HUES48 (cell line): ENCODE data around the gene ADGRF5.
"Not testable (repeated sequence)": the region's sequence is repeated elsewhere in the genome, so short reads cannot be mapped to it uniquely, and the experiment has no call there.

Experiments
- H3K27ac ChIP-seq: one replicate; pipeline ENCODE4 v1.7.0; 2013; ENCODE audit warnings: low read depth, low read length, inconsistent platforms
- H3K27me3 ChIP-seq: 2 replicates; pipeline ENCODE4 v1.6.1; 2013; ENCODE audit warnings: mild to moderate bottlenecking, low read length; ENCODE audit not compliant: control insufficient read depth, insufficient read depth
- H3K36me3 ChIP-seq: 2 replicates; pipeline ENCODE4 v1.6.1; 2013; ENCODE audit warnings: low read length; ENCODE audit not compliant: control insufficient read depth, insufficient read depth
- H3K4me1 ChIP-seq: 2 replicates; pipeline ENCODE4 v1.6.1; 2013; ENCODE audit warnings: mild to moderate bottlenecking, low read length; ENCODE audit not compliant: control insufficient read depth, insufficient read depth
- H3K4me3 ChIP-seq: 2 replicates; pipeline ENCODE4 v1.5.1; 2013; ENCODE audit warnings: mild to moderate bottlenecking, low read depth, low read length
- H3K9ac ChIP-seq: 2 replicates; pipeline ENCODE4 v1.6.1; 2013; ENCODE audit warnings: mild to moderate bottlenecking, low read depth, low read length, moderate library complexity
- H3K9me3 ChIP-seq: 2 replicates; pipeline ENCODE4 v1.6.1; 2013; ENCODE audit warnings: low read length; ENCODE audit not compliant: control insufficient read depth, insufficient read depth

Gene ADGRF5

GRCh38 chr6:46855966-46856365 is 65.8 kb downstream of the ADGRF5 start:
- H3K4me3 ChIP-seq, H3K9me3 ChIP-seq, H3K27me3 ChIP-seq, H3K9ac ChIP-seq, H3K36me3 ChIP-seq, H3K4me1 ChIP-seq, H3K27ac ChIP-seq: not testable (repeated sequence)

DNA sequence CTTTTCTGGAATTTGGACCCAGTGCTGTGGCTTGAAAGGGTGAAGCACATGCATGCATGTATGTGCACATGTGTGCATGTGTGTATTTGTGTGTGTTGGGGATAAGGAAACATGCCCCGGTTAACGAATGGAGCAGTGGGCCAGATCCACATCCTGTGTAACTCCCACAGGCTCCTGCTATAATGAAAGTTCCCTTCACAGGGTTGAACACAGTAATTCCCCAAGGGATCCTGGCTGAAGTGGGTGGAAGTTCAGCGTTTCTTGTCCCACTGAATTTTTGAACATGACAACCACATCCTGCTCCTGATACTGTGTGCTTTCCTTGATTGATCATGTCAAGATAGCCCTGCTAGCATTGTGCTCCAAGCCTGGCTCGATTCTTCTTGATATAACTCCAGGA is 70.2 kb downstream of the ADGRF5 start:
- not testable (repeated sequence) for H3K27ac ChIP-seq, H3K9me3 ChIP-seq, H3K9ac ChIP-seq, H3K4me1 ChIP-seq, H3K36me3 ChIP-seq, H3K4me3 ChIP-seq, H3K27me3 ChIP-seq

DNA sequence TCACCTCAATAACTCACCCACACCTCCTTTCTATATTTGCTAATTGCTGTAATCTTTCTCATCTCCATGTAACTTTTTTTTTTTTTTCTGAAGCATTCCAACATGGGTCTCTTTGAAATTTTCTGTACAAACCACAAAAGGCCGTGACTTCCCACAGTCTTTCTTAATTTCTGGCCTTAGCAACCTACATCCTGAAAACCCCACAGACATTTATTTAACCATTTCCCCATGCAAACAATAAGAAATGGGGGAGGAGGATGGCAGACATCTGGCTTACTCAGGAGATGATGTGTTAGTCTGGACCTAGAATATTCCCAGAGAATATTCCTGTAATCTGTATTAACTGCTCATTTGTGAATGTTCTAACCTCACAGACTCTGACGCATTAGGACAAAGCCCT is 70.9 kb downstream of the ADGRF5 start:
- H3K9ac ChIP-seq, result no peak overlapping the region
- peaks cover 9% of the 10 kb centered on the region; the same call in 1 of the 2 replicates for H3K27me3 ChIP-seq
- H3K9me3 ChIP-seq, result no peaks in the 10 kb centered on the region
- H3K27ac ChIP-seq, result no peak overlapping the region
- no peak overlapping the region for H3K4me3 ChIP-seq
- H3K36me3 ChIP-seq, result no peaks in the 10 kb centered on the region
- H3K4me1 ChIP-seq, result peaks cover 3% of the 10 kb centered on the region

DNA sequence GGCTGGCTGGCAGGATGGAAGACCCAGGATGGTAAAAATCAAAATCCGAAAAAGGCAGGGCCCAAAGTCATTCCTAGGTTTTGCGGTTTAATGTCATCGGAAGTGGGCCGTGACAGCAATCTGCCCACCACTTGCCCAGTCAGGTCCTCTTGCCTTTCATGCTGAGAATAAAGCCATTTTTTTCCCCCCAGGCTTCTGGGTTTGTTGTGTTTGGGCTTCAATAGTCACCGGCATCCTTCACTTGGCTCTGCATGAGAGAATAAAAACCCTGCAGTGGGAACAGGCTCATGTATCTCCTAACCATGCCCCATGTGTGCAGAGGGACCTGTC is 72.4 kb downstream of the ADGRF5 start:
- Histone ChIP-seq H3K36me3 (no peaks in the 10 kb centered on the region), H3K9me3 (no peaks in the 10 kb centered on the region), H3K27ac (no peak overlapping the region), H3K4me1 (peaks cover 3% of the 10 kb centered on the region), H3K9ac (no peak overlapping the region), H3K4me3 (no peak overlapping the region), H3K27me3 (peaks cover 9% of the 10 kb centered on the region; the same call in 1 of the 2 replicates)

DNA sequence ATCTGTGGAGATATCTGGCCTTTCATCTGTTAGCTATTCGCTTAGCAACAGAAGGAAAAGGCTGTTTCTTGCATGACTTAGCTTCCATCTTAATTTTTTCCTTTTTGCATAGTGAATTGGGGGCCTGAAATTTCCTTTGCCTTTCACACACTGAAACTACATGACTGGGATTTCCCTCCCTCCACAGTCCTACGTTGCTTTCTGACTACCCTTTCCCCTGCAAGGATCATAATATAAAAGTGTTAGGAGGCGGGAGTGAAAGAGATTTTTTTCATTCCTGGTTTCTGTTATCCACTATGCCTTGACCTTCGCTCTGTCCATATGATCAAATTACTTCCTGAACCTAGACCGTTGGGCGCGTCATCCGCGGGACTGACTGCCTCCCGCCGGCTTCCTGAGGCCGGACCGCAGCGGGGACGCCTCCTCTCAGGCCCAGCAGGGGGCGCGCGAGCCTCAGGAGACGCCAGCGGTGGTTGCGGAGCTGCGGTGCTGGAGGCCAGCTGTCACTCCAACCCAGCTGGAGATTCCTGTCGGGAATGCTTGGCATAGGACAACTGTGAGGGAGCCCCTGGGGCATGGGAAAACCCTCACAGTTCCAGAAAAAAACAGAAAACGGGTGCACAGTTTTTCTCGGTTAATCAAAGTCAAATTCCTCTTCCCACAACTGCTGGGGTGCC is 72.9 kb downstream of the ADGRF5 start:
- Histone ChIP-seq H3K36me3 (no peaks in the 10 kb centered on the region), H3K9ac (0 out of 2 replicates have a peak overlapping the region, but pooled peaks have one; percentile 9), H3K9me3 (no peaks in the 10 kb centered on the region), H3K27ac (no peak overlapping the region), H3K4me3 (peak overlapping the region; percentile 53), H3K4me1 (peaks cover 3% of the 10 kb centered on the region), H3K27me3 (peaks cover 9% of the 10 kb centered on the region; the same call in 1 of the 2 replicates)

DNA sequence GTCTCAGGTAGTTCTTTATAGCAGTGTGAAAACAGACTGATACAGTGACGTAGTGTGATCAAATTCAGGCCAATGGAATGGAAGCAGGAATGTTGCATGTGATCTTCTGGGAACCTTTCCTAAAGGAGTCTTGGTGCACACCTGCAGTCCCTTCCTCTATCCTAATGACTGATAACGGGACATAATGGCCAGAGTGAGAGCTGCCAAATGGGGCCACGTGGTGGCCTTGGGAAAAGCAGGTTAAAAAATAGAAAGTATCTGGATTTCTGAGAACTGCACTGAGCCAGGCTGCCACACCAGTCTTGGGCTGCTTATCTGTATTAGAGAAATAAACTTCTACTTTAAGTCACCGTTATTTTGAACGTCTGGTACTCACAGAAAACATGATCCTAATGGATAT is 76.6 kb downstream of the ADGRF5 start:
- H3K27me3 ChIP-seq, result peaks cover 9% of the 10 kb centered on the region; the same call in 1 of the 2 replicates
- peaks cover 3% of the 10 kb centered on the region for H3K4me1 ChIP-seq
- no peaks in the 10 kb centered on the region for H3K36me3 ChIP-seq
- H3K9ac ChIP-seq, result no peak overlapping the region
- H3K9me3 ChIP-seq, result peaks cover 9% of the 10 kb centered on the region
- H3K27ac ChIP-seq, result no peak overlapping the region
- no peak overlapping the region for H3K4me3 ChIP-seq

- H3K36me3 ChIP-seq, H3K4me3 ChIP-seq, H3K9ac ChIP-seq, H3K27me3 ChIP-seq, H3K4me1 ChIP-seq, H3K27ac ChIP-seq, H3K9me3 ChIP-seq: not testable (repeated sequence)
Measured at GRCh38 chr6:46842252-46842846, 79.4 kb downstream of the ADGRF5 start.

DNA sequence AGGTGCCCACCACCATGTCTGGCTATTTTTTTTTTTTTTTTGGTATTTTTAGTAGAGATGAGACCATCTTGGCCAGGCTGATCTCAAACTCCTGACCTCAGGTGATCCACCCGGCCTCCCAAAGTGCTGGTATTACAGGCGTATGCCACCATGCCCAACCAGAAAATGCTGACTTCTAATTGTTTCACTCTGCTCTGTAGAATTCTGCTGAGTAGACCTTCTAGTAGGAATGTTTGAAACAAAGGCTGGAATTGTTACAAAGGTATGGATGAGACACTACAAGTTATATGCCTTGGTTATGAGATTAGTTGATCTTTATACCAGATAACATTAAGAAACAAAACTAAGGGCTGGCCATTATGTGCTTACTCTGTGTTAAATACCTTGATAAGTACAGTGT is 83.7 kb downstream of the ADGRF5 start:
- Histone ChIP-seq H3K36me3 (no peaks in the 10 kb centered on the region), H3K9ac (no peak overlapping the region), H3K9me3 (peaks cover 7% of the 10 kb centered on the region), H3K4me3 (no peak overlapping the region), H3K27ac (no peak overlapping the region), H3K27me3 (no peaks in the 10 kb centered on the region), H3K4me1 (no peaks in the 10 kb centered on the region)

GRCh38 chr6:46834991-46835390 is 86.7 kb downstream of the ADGRF5 start:
- H3K4me1 ChIP-seq, H3K36me3 ChIP-seq: not testable (repeated sequence)

DNA sequence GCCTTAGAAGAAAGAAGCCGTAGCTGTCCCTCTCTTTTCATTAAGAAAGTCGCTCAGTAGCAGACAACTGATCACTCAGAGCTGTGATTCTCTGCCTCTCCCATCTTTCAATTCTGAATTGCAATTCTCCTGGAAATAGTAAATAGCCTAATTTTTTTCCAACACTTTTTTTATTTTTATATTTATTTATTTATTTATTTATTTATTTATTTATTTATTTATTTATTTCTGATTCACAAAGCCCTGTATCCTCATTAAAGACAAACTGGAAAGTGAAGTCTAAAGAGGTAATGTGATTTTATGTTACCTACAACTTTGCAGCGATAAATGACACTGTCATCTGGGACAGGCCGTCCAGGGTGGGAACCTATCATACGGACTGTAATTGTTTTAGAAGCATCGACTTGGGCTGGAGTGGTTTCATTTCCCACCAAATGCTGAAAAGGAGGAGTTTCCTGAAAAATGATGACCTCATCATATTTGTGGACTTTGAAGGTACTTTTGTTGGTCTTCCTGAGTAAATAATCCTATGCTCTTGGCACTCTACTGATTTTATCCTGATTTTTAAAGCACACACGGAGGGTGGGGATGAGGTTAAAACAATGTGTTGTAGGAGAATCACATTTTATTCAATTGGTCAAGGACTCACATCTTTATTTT is 87.4 kb downstream of the ADGRF5 start:
- not testable (repeated sequence) for H3K9ac ChIP-seq, H3K4me3 ChIP-seq, H3K4me1 ChIP-seq, H3K9me3 ChIP-seq, H3K27me3 ChIP-seq, H3K27ac ChIP-seq, H3K36me3 ChIP-seq

More at GRCh38 chr6:46834991-46835390, 86.7 kb downstream of the ADGRF5 start:
- not testable (repeated sequence) for H3K9ac ChIP-seq, H3K27ac ChIP-seq, H3K4me3 ChIP-seq, H3K9me3 ChIP-seq, H3K27me3 ChIP-seq

DNA sequence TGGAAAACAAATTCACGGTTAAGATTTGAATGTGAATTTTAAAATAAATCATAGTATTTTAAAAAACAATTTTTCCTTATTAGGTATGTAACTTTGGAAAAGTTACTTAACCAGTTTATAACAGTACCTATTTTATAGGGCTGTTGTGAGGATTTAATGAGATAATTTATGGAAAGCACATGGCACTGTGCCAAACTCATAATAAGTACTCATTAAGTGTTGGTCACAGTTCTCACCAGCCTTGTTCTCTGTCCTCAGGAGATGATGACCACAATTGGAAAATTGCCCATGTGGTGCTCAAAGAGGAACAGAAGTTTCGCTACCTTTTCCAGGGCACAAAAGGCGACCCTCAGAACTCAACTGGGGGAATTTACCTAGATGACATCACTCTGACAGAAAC is 88.9 kb downstream of the ADGRF5 start:
- Histone ChIP-seq H3K4me1 (no peaks in the 10 kb centered on the region), H3K4me3 (no peak overlapping the region), H3K9me3 (no peaks in the 10 kb centered on the region), H3K27ac (no peak overlapping the region), H3K27me3 (no peaks in the 10 kb centered on the region), H3K36me3 (no peaks in the 10 kb centered on the region), H3K9ac (no peak overlapping the region)
